Amygdala (tissue), 56 donors: Measurements from ENCODE around the gene PDGFA.

ENCODE experiments used
- DNase-seq, 56 donors: peaks; one replicate each; lab custom pipeline; 2025; lab: John Stamatoyannopoulos, UW

The PDGFA gene

DNA sequence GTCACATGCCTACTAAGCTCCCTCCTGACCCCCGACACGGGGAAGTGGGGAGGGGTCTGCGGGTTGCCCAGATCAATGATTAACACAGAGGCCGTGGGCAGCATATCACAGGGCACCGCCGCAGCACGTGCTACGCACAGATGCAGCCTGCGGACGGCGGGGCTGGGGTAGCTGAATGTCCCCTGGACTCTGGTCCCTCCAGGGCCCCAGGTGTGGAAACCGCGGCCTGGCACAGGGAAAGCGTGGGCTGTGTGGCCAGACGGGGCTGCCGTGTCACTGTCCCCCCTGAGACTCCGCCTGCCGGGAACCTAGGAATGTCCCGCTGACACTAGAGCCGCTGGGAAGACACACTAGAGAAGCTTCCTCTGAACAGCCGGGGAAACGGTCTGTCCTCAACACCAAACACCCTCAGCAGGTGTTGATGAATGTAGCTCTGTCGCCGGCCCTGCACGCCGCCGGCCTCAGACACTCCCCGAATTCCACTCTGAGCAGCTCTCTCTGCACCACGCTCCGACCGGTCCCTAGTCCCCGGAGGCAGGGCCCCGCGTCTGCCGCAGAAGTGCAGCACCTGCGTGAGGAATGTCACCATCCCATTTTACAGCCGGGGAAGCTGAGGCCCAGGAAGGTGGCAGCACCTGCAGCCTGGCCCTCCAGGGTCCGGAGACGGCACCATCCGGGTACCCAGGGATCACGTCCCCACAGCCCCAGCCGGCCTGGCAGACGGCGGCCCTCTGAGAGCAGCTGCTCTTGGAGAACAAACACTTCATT is 33.4 kb upstream of the PDGFA start:
- no peak for DNase-seq

DNA sequence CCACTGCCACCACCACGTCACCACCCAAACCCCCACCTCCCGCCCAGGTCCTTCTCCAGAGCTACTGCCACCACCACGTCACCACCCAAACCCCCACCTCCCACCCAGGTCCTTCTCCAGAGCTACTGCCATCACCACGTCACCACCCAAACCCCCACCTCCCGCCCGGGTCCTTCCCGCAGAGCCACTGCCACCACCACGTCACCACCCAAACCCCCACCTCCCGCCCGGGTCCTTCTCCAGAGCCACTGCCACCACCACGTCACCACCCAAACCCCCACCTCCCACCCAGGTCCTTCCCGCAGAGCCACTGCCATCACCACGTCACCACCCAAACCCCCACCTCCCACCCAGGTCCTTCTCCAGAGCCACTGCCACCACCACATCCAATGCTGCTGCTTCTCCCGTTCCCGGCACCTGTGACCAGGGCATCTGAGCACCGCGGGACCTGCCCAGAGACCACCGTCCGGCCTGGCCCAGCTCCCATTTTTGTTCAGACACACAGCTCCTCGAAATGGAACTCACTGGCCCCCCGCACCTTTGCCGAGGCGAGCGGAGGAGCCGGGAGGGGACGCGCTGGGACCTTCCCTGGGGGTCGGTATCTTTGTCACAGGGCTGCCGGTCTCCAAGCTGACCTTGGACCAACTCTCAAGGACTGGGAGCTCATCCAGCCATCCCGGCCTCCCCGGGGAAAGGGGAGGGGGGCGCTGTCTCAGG is 32.7 kb upstream of the PDGFA start:
- DNase-seq: peak in 2 of 56 donors; percentile 22 to 41

DNA sequence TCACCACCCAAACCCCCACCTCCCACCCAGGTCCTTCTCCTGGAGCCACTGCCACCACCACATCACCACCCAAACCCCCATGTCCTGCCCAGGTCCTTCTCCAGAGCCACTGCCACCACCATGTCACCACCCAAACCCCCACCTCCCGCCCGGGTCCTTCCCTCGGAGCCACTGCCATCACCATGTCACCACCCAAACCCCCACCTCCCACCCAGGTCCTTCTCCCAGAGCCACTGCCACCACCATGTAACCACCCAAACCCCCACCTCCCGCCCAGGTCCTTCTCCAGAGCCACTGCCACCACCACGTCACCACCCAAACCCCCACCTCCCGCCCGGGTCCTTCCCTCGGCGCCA is 31.9 kb upstream of the PDGFA start:
- DNase-seq: peak in 1 of 56 donors; percentile 60

DNA sequence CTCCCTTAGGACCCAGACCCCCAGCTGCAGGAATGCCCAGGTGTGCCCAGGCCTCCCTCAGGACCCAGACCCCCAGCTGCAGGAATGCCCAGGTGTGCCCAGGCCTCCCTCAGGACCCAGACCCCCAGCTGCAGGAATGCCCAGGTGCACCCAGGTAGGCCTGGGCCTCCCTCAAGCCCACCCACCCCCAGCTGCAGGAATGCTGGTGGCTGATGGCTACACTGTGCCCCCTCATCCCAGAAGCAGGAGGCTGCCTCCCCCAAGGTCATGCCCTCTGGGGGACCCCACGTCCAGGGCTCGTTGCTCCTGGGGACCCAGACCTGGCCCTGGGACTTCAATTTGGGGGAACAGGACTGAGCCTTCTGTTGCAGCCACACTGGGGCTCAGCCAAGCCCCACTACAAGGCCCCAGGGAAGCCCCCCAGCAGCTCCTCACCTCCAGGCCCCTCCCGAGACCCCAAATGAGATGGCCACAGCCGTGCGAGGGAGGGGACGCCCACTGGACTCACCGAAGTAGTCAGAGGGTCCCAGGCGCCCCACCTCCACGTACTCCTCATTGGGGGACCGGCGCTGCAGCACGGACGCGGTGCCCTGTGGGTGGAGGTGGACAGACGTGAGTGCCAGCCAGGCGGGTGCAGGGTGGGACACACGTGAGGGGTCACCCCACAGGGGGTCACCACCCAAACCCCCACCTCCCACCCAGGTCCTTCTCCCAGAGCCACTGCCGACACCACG is 31.4 kb upstream of the PDGFA start:
- no peak for DNase-seq

- no peak for DNase-seq
Measured at GRCh38 chr7:549891-550625, 30.4 kb upstream of the PDGFA start.

- DNase-seq: no peak
Measured at GRCh38 chr7:549066-549890, 29.6 kb upstream of the PDGFA start.

DNA sequence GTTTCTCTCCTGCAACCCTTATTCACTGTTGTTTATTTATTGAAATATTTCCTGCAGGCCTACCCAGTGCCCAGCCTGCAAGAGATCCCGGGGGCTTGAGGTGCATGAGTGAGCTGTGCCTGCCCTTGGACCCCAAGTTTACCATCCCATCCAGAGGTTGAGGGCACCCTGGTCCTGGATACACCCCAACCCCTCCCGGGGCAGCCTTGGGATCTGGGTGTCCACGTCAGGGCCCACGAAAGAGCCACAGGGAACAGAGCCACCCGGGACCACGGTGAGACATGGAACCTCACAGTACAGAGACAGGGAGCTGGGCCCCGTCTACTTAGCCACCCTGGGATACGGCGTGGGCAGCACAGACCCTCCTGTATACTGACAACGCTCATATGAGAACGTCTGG is 28.8 kb upstream of the PDGFA start:
- DNase-seq: no peak

GRCh38 chr7:545470-545869 is 25.8 kb upstream of the PDGFA start:
- DNase-seq: no peak

GRCh38 chr7:544338-545221 is 24.9 kb upstream of the PDGFA start:
- DNase-seq: no peak

DNA sequence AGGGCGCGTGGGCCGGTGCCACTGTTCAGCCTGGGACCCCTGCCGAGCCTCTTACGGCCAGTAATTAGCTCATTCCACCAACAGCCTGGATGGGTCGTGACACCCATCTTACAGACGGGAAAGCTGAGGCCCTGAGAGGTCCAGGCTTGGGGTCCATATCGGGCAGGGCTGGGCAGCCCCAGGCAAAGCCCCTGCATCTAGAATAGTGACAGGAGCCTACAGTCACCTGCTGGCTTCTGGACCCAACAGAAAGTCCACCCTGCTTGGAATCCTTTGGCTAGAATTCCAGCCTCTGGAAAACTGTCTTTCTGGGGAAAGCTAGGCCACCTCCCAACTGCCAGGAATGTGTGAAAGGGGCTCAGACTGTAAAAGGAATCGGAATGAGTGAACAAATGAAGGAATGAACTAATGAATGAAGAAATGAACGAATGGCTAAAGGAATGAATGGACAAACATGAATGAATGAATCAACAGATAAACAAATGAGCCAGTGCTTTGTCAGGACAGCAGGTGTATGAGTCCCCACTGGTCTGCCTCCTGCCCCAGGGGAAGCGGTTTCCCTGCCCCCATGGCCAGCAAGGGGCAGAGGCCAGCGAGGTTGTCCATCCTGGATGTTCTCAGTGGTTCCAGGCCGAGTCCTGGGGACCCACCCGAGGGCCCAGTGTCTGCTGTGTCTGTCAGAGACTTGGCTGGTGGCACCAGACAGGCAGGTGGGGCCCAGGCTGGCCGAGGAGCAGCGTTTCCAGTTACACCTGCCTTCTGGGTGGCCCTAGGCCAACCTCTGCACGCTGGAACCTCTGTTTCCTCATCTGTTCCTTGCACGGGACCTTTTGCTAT is 24.1 kb upstream of the PDGFA start:
- no peak for DNase-seq

GRCh38 chr7:542713-543500 is 23.3 kb upstream of the PDGFA start:
- no peak for DNase-seq

DNA sequence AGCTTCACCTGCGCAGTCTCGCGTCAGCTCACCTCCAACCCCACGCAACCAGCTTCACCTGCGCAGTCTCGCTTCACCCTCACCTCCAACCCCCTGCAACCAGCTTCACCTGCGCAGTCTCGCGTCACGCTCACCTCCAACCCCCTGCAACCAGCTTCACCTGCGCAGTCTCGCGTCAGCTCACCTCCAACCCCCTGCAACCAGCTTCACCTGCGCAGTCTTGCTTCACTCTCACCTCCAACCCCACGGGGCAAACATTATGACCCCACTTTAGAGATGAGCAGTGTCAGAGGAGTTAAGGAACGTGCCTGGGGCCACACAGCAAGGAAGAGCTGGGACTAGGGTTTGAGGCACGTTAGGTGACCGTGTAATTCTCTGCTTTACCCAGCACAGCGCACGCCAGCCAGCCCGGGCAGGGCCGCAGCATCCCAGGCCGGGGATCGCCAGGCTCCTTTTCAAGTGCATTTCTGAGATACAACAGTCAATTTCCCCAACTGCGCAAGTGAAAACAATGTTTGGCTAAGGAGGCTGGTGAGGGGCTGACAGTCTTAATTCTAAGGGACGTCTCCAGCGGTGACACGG is 22.6 kb upstream of the PDGFA start:
- no peak for DNase-seq

DNA sequence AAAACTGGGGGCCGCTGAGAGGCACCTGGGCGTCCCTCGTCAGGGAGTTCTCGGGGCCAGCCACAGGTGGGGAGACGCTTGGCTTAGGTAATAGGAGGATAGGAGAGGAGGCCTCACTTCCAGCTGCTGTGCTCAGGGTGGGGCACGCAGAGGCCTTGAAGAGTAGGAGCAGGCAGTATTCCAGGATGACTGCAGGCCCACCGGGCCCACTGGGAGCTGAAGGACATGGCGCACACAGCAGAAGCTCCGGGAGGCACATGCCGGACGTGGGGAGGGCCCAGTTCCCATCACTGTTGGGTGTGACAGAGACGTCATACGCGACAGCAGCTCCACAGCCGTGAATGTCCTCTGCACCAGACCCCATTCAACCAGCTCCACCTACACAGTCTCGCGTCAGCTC is 22.0 kb upstream of the PDGFA start:
- no peak for DNase-seq

GRCh38 chr7:540997-541396 is 21.4 kb upstream of the PDGFA start:
- DNase-seq: no peak

- no peak for DNase-seq
Measured at GRCh38 chr7:540579-540978, 20.9 kb upstream of the PDGFA start.

DNA sequence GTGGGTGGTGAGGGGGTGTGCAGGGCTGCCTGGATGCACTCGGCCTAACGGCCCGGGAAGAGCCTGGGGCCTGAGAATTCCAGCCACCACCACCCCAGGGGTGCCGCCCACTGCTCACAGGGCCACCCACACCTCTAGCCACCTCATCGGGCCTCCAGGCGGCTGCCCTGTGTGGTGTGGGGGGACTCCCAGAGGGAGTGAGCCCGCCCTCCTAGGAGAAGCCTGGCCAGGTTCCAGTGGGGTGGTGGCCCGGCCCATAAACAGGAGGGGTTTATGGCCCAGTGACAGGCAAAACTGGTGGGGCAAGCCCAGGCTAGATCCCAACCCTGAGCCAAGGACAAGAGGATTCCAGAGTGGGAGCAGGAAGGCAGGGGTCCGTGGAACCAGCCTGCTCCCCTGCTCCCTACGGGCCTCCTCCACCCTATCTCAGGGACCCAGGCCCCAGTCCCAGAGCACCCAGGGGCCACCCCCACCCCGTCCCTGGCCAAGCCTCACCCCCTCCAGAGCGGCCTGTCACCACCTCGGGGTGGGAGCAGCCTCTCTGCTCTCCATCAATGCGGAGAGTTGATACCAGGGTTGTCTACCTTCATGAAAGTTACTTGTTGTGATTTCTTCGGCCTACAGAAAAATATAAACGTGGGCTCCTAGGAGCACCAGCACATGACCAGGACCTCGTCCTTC is 20.2 kb upstream of the PDGFA start:
- DNase-seq: no peak
